T-helper 2 cell (primary cell): ENCODE results near the gene CXCL5.
"Not testable (repeated sequence)": the region's sequence is repeated elsewhere in the genome, so short reads cannot be mapped to it uniquely, and the experiment has no call there.

Experiments
- DNase-seq, 5 experiments: peaks; one replicate each; pipeline versions ENCODE4 v3.0.0 to v3.0.0-alpha.2; 2012 to 2022

CXCL5 gene

GRCh38 chr4:74014332-74014731 lies 15.9 kb upstream of the CXCL5 start:
- DNase-seq, result no peak

- DNase-seq, result no peak
Observed at GRCh38 chr4:74013264-74013663, 14.8 kb upstream of the CXCL5 start.

GRCh38 chr4:74012130-74012529 lies 13.7 kb upstream of the CXCL5 start:
- no peak for DNase-seq

GRCh38 chr4:74009307-74009706 lies 10.8 kb upstream of the CXCL5 start:
- no peak for DNase-seq

- no peak for DNase-seq
Observed at GRCh38 chr4:74006009-74006476, 7.6 kb upstream of the CXCL5 start.

GRCh38 chr4:74005528-74005927 lies 7.1 kb upstream of the CXCL5 start:
- DNase-seq, result no peak

GRCh38 chr4:74004668-74005067 lies 6.2 kb upstream of the CXCL5 start:
- DNase-seq, result no peak

- no peak for DNase-seq
Observed at GRCh38 chr4:74000301-74000700, 1.8 kb upstream of the CXCL5 start.

GRCh38 chr4:73992050-73992449 lies 6.4 kb downstream of the CXCL5 start:
- DNase-seq, result no peak

GRCh38 chr4:73991742-73992000 lies 6.8 kb downstream of the CXCL5 start:
- no peak for DNase-seq

GRCh38 chr4:73990988-73991741 lies 7.3 kb downstream of the CXCL5 start:
- DNase-seq, result no peak

GRCh38 chr4:73989928-73990327 lies 8.5 kb downstream of the CXCL5 start:
- no peak for DNase-seq

- DNase-seq, result no peak
Observed at GRCh38 chr4:73989031-73989430, 9.4 kb downstream of the CXCL5 start.

GRCh38 chr4:73988061-73988460 lies 10.4 kb downstream of the CXCL5 start, which contains the start of gene PPBP:
Gene PPBP, minus strand, starts transcription at chr4:73988190. Its CDS starts 87 bp downstream, at chr4:73988103.
- DNase-seq, result no peak

- no peak for DNase-seq
Observed at GRCh38 chr4:73985528-73985852, 13.0 kb downstream of the CXCL5 start.

GRCh38 chr4:73984736-73985527 lies 13.5 kb downstream of the CXCL5 start:
- DNase-seq, result no peak

GRCh38 chr4:73981175-73981574 lies 17.3 kb downstream of the CXCL5 start:
- DNase-seq, result not testable (repeated sequence)

- DNase-seq, result no peak
Observed at GRCh38 chr4:73979407-73979957, 19.0 kb downstream of the CXCL5 start.

GRCh38 chr4:73978886-73979285 lies 19.6 kb downstream of the CXCL5 start:
- DNase-seq, result no peak

GRCh38 chr4:73976716-73977115 lies 21.8 kb downstream of the CXCL5 start:
- no peak for DNase-seq

GRCh38 chr4:73976217-73976616 lies 22.3 kb downstream of the CXCL5 start:
- no peak for DNase-seq

- DNase-seq, result no peak
Observed at GRCh38 chr4:73974352-73974751, 24.1 kb downstream of the CXCL5 start.

- DNase-seq, result no peak
Observed at GRCh38 chr4:73970945-73971344, 27.5 kb downstream of the CXCL5 start.

- DNase-seq, result no peak
Observed at GRCh38 chr4:73970011-73970410, 28.5 kb downstream of the CXCL5 start.
